HG03520 (cell line): Measurements from ENCODE around the gene CYP21A2.
"Not testable (repeated sequence)": the region's sequence is repeated elsewhere in the genome, so short reads cannot be mapped to it uniquely, and the experiment has no call there.

Experiments used
- ATAC-seq: cut with Tn5 transposase; IDR thresholded peaks from one replicate; pipeline ENCODE4 v1.9.1; 2021; ENCODE audit warnings: mild to moderate bottlenecking, moderate library complexity; ENCODE audit not compliant: unreplicated experiment

CYP21A2 gene

DNA sequence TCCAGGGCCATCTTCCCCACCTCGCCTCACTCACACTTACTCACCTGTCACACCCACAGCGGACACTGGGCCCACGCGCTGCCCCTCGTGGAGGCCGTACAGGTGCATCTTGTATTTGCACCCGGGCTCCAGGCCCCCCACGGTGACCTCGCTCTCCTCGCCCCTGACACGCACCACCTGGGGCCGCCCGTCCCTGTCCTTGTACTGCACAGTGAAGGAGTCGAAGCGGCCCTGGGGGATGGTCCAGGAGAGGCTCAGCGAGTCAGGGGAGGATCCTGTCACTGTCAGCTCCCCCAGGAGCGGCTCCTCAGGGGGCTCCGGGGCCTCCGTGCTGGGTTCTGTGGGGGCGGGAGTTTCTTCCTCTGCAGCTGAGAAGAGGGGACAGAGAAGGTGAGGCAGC lies 14.4 kb downstream of the CYP21A2 start:
- not testable (repeated sequence) for ATAC-seq

GRCh38 chr6:32053314-32053713 lies 15.1 kb downstream of the CYP21A2 start:
- ATAC-seq, result not testable (repeated sequence)

DNA sequence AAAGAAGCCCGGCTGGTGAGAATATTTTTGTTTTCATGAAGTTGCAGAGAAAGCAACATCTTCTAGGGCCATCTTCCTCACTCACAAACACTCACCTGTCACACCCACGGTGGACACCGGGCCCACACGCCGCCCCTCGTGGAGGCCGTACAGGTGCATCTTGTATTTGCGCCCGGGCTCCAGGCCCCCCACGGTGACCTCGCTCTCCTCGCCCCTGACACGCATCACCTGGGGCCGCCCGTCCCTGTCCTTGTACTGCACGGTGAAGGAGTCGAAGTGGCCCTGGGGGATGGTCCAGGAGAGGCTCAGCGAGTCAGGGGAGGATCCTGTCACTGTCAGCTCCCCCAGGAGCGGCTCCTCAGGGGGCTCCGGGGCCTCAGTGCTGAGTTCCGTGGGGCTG lies 17.5 kb downstream of the CYP21A2 start:
- ATAC-seq, result not testable (repeated sequence)

- ATAC-seq, result no peak
Observed at GRCh38 chr6:32056254-32056653, 18.0 kb downstream of the CYP21A2 start.

GRCh38 chr6:32057966-32058365 lies 19.8 kb downstream of the CYP21A2 start:
- ATAC-seq, result no peak

DNA sequence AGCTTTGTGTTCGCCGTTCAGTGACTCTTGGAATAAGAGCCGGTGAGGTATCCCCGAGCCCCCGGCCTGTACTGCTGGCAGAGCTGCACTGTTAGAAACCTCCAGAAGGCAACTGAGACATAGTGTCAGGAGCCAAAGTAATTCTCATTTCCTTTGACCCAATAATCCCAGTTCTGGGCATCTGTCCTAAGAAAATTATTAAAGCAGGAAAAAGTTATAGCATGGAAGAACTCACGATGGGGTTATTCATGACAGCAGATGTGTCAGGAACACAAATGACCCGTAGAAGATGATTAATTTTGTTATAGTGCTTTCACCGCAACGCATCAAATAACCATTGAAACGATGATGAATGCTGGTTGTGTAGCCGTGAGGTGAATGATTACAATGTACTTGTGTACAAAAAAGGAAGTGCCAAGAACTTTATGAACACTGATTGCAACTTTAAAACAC lies 20.3 kb downstream of the CYP21A2 start:
- no peak for ATAC-seq

DNA sequence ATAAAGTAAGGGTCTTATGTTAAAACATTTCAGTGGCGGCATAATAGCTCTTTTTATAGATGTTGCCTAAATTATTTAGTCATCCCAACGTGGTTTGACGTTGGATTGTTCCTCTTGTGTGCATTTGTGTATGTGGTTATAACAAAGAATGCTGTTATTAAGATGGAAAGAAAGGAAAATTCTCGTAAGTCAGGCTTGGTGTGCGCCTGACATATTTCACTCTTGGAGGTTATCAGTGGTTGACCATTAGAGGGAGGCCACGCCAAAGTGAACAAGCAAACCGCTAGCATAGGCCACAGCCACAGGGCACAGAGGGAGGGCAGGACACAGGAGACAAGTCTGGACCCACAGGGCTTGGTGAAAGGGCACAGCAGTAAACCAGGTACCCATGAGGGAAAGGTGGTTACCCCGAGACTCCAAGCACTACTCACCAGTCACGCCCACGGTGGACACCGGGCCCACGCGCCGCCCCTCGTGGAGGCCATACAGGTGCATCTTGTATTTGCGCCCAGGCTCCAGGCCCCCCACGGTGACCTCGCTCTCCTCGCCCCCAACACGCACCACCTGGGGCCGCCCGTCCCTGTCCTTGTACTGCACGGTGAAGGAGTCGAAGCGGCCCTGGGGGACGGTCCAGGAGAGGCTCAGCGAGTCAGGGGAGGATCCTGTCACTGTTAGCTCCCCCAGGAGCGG lies 22.9 kb downstream of the CYP21A2 start:
- ATAC-seq, result no peak

DNA sequence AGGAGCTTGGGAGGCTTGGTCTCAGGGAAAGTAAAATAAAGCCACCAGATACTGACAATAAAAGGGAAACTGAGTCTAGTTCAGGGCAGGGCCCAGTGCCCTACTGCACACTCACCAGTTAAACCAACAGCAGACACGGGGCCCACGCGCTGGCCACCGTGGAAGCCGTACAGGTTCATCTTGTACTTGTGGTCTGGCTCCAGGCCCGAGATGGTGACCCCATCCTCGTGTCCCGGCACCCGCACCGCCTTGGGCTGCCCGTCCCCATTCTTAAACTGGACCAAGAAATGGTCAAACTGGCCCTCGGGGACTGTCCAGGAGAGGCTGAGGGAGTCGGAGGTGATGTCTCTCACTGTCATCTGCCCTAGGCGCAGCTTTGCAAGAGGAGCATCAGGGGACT lies 26.5 kb downstream of the CYP21A2 start:
- ATAC-seq, result no peak

- ATAC-seq, result not testable (repeated sequence)
Observed at GRCh38 chr6:32067521-32067920, 29.3 kb downstream of the CYP21A2 start.

- not testable (repeated sequence) for ATAC-seq
Observed at GRCh38 chr6:32068315-32068714, 30.1 kb downstream of the CYP21A2 start.

- no peak for ATAC-seq
Observed at GRCh38 chr6:32068867-32069266, 30.7 kb downstream of the CYP21A2 start.

DNA sequence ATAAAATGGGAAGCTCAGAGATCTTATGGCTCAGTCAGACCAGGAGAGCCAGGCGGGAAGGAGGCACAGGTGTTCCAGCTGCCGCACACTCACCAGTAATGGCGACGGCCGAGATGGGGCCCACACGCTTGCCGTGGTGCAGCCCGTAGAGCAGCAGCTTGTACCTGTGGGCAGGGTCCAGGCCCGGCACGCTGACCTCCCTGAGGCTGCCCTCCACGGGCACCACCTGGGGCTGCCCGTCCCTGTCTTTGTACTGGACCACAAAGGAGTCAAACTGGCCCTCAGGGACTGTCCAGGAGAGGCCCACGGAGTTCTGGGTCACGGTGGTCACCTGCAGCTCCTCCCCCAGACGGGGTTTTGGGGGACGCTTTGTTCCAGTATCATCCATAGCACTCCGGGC lies 31.2 kb downstream of the CYP21A2 start:
- no peak for ATAC-seq

DNA sequence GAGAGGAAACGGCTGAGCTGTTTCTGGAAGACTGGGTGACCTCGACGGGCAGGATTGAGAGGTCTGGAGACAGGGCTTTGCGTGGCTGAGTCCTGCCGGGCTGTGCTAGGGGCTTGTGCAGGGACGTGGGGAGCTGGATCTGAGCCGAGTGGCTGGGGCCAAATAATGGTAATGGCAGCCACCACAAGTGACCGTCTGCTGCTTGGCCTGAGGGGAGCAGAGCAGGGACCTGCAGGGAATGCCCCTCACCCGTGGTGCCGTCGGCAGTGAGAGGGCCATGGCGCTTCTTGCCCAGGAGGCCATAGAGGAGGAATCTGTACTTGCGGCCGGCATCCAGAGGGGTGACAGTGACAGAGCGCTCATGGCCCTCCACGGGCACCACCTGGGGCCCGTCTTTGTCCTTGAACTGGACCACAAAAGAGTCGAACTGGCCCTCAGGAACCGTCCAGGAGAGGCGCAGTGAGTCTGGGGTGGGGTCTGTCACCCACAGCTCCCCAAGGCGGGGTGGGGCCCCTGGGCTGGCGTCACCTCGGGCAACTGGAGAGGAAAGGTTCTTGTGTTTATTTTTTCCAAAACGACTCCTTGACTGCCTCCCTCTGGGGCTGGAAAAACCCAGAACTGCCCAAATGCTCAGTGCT lies 31.8 kb downstream of the CYP21A2 start:
- no peak for ATAC-seq

GRCh38 chr6:32070814-32071543 lies 32.8 kb downstream of the CYP21A2 start:
- ATAC-seq, result no peak

- no peak for ATAC-seq
Observed at GRCh38 chr6:32073101-32073500, 34.9 kb downstream of the CYP21A2 start.

DNA sequence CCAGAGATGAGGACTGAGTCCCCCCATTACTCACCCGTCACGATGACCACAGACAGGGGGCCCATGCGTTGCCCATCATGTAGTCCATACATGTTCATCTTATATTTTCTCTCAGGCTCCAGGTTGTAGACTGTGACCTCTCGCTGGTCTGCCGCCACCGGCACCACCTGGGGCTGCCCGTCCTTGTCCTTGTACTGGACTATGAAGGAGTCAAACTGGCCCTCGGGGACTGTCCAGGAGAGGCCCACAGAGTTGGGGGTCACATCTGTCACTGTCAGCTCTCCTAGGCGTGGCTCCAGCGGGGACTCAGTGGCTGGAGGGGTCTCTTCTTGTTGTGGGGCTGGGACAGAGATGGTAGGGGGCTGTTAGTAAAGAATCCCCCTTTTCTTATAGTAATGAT lies 35.4 kb downstream of the CYP21A2 start:
- ATAC-seq, result no peak

- ATAC-seq, result no peak
Observed at GRCh38 chr6:32074996-32075532, 36.8 kb downstream of the CYP21A2 start.

GRCh38 chr6:32075781-32076180 lies 37.6 kb downstream of the CYP21A2 start:
- no peak for ATAC-seq

GRCh38 chr6:32076321-32076809 lies 38.1 kb downstream of the CYP21A2 start:
- no peak for ATAC-seq

DNA sequence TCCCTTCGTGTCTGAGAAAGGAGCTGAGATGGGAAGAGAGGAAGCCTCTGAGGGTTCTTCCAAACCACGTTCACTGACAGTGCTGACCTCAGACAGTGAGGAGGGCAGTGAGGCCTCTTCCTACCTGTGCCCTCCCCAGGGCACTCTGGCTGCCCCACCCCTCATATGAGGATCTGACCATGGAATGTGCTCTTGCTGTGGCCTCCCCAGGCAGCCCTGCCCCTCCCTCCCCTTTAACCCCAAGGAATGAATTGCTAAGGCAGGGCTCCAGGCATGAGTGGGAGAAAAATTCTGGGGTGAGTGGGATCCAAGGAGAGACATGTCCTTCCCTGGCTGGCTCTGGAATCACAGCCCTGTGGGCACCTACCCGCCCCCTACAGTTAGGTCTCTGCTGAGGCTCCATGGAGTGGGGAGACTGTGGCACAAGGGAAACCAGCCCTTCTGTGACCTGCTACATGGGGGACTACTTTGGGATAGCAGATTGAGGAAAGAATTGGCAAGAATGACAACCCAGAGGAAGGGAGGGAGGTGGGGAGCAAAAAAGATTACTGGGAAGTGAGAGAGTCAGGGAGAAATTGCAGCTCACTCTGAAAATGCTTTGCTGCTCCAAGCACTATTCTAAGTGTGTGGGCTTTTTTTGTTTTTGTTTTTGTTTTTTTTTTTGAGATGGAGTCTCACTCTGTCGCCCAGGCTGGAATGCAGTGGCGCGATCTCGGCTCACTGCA lies 41.5 kb downstream of the CYP21A2 start:
- ATAC-seq, result no peak
